H9 (cell line): ENCODE results near the gene FOXO6. TPM values are rescaled to one million over a fixed set of nuclear protein-coding genes. Genes with fewer than 3 reads are reported as not detected.
A peak's percentile ranks its signal among the peaks of the same experiment; 100 is the strongest.

Source experiments
- DNase-seq: peaks from one replicate; pipeline ENCODE4 v3.0.0-alpha.2; 2017
- H2AFZ ChIP-seq: one replicate; pipeline ENCODE4 v1.6.1; 2013; ENCODE audit warnings: mild to moderate bottlenecking, low read length, control low read depth, moderate library complexity
- H2AK5ac ChIP-seq: 2 replicates; pipeline ENCODE4 v1.6.1; 2013; ENCODE audit warnings: low read length, control low read depth, mixed read lengths; ENCODE audit not compliant: insufficient read length
- H2BK120ac ChIP-seq: one replicate; pipeline ENCODE4 v1.6.1; 2013; ENCODE audit warnings: low read depth, mild to moderate bottlenecking, low read length, control low read depth, inconsistent platforms; ENCODE audit not compliant: poor library complexity, severe bottlenecking
- H2BK12ac ChIP-seq: 2 replicates; pipeline ENCODE4 v1.6.1; 2013; ENCODE audit warnings: low read length, control low read depth, mixed read lengths, low read depth; ENCODE audit not compliant: insufficient read length
- H2BK15ac ChIP-seq: 2 replicates; pipeline ENCODE4 v1.6.1; 2013; ENCODE audit warnings: low read depth, low read length, control low read depth
- H2BK20ac ChIP-seq: one replicate; pipeline ENCODE4 v1.6.1; 2013; ENCODE audit warnings: low read depth, mild to moderate bottlenecking, low read length, control low read depth, inconsistent platforms; ENCODE audit not compliant: poor library complexity, severe bottlenecking
- H2BK5ac ChIP-seq: 2 replicates; pipeline ENCODE4 v1.6.1; 2013; ENCODE audit warnings: low read length, control low read depth, mixed read lengths; ENCODE audit not compliant: insufficient read length
- H3K14ac ChIP-seq: 2 replicates; pipeline ENCODE4 v1.6.1; 2013; ENCODE audit warnings: low read length, control low read depth; ENCODE audit not compliant: insufficient read depth
- H3K18ac ChIP-seq: 2 replicates; pipeline ENCODE4 v1.6.1; 2013; ENCODE audit warnings: low read depth, mild to moderate bottlenecking, mixed read lengths, low read length, control low read depth; ENCODE audit not compliant: insufficient read length
- H3K23ac ChIP-seq: 2 replicates; pipeline ENCODE4 v1.6.1; 2013; ENCODE audit warnings: low read length, control low read depth, mixed read lengths, low read depth; ENCODE audit not compliant: insufficient read length
- H3K23me2 ChIP-seq: 2 replicates; pipeline ENCODE4 v1.6.1; 2013; ENCODE audit warnings: low read depth, mild to moderate bottlenecking, mixed read lengths, low read length, control low read depth; ENCODE audit not compliant: insufficient read length, poor library complexity, severe bottlenecking
- H3K27ac ChIP-seq: 2 replicates; pipeline ENCODE4 v1.5.1; 2013; ENCODE audit warnings: low read length, control low read depth, mixed read lengths, low read depth; ENCODE audit not compliant: insufficient read length
- H3K27me3 ChIP-seq: 2 replicates; pipeline ENCODE4 v1.6.1; 2013; ENCODE audit warnings: low read length, control low read depth, inconsistent platforms; ENCODE audit not compliant: insufficient read depth
- H3K4ac ChIP-seq: 2 replicates; pipeline ENCODE4 v1.6.1; 2013; ENCODE audit warnings: low read depth, mild to moderate bottlenecking, control low read depth, inconsistent platforms, low read length, moderate library complexity
- H3K4me1 ChIP-seq: 2 replicates; pipeline ENCODE4 v1.6.1; 2013; ENCODE audit warnings: low read length, control low read depth, inconsistent platforms; ENCODE audit not compliant: insufficient read depth
- H3K4me2 ChIP-seq: 2 replicates; pipeline ENCODE4 v1.6.1; 2013; ENCODE audit warnings: low read length, control low read depth, mixed read lengths; ENCODE audit not compliant: insufficient read length, insufficient read depth
- H3K56ac ChIP-seq: 2 replicates; pipeline ENCODE4 v1.6.1; 2013; ENCODE audit warnings: low read depth, mild to moderate bottlenecking, mixed read lengths, low read length, control low read depth; ENCODE audit not compliant: insufficient read length
- H3K79me1 ChIP-seq: 2 replicates; pipeline ENCODE4 v1.6.1; 2013; ENCODE audit warnings: low read depth, mild to moderate bottlenecking, moderate library complexity, low read length, control low read depth, inconsistent platforms; ENCODE audit not compliant: insufficient read depth, poor library complexity, severe bottlenecking
- H3K79me2 ChIP-seq: 2 replicates; pipeline ENCODE4 v1.6.1; 2013; ENCODE audit warnings: low read length, control low read depth, inconsistent platforms; ENCODE audit not compliant: insufficient read depth
- H3K9ac ChIP-seq: 2 replicates; pipeline ENCODE4 v1.6.1; 2013; ENCODE audit warnings: low read length, control low read depth, mixed read lengths; ENCODE audit not compliant: insufficient read length; ENCODE audit errors: extremely low read depth
- H3K9me3 ChIP-seq: one replicate; pipeline ENCODE4 v1.6.1; 2013; ENCODE audit warnings: low read depth, low read length, inconsistent platforms; ENCODE audit not compliant: control insufficient read depth
- H3T11ph ChIP-seq: one replicate; pipeline ENCODE4 v1.6.1; 2013; ENCODE audit warnings: mild to moderate bottlenecking, low read length, control low read depth, inconsistent platforms
- H4K20me1 ChIP-seq: one replicate; pipeline ENCODE4 v1.6.1; 2013; ENCODE audit not compliant: control insufficient read depth, insufficient read length, insufficient read depth
- H4K5ac ChIP-seq: 2 replicates; pipeline ENCODE4 v1.6.1; 2013; ENCODE audit warnings: low read depth, mild to moderate bottlenecking, mixed read lengths, low read length, control low read depth; ENCODE audit not compliant: insufficient read length
- H4K8ac ChIP-seq: replicated peaks from 2 replicates; pipeline ENCODE4 v1.6.1; 2013; ENCODE audit warnings: low read length, control low read depth, mixed read lengths, low read depth; ENCODE audit not compliant: insufficient read length
- H4K91ac ChIP-seq: 2 replicates; pipeline ENCODE4 v1.6.1; 2013; ENCODE audit warnings: low read depth, mild to moderate bottlenecking, moderate library complexity, mixed read lengths, low read length, control low read depth; ENCODE audit not compliant: insufficient read length
- H3K27ac Mint-ChIP-seq, 3 experiments: 2 replicates in 2 of 3; 3 replicates in 1 of 3; pipeline ENCODE4 v1.8.0; 2020 to 2021; ENCODE audit warnings: mixed read lengths in 3 of 3, mild to moderate bottlenecking in 1 of 3, moderate library complexity in 1 of 3
- H3K27me3 Mint-ChIP-seq: 2 replicates; pipeline ENCODE4 v1.8.0; 2021; ENCODE audit warnings: low read depth, mild to moderate bottlenecking, moderate library complexity, mixed read lengths
- H3K36me3 Mint-ChIP-seq, 3 experiments: 2 replicates in 2 of 3; 3 replicates in 1 of 3; pipeline ENCODE4 v1.8.0; 2020 to 2021; ENCODE audit warnings: low read depth in 3 of 3, mixed read lengths in 3 of 3; ENCODE audit not compliant: insufficient read depth in 1 of 3
- H3K4me1 Mint-ChIP-seq, 2 experiments: 2 replicates each; pipeline ENCODE4 v1.8.0; 2020; ENCODE audit warnings: mixed read lengths in 2 of 2
- H3K4me3 Mint-ChIP-seq, 2 experiments: 2 replicates in 1 of 2; 3 replicates in 1 of 2; pipeline ENCODE4 v1.8.0; 2020 to 2021; ENCODE audit warnings: mild to moderate bottlenecking in 2 of 2, mixed read lengths in 2 of 2, moderate library complexity in 1 of 2
- H3K9me3 Mint-ChIP-seq, 2 experiments: 2 replicates in 1 of 2; 3 replicates in 1 of 2; pipeline ENCODE4 v1.8.0; 2020; ENCODE audit warnings: mild to moderate bottlenecking in 2 of 2, mixed read lengths in 2 of 2, moderate library complexity in 1 of 2
- CTCF ChIP-seq: fragments of 200-600 bp; sonication (generic); conservative IDR thresholded peaks from 3 replicates; pipeline ENCODE4 v1.8.0; 2021; ENCODE audit warnings: antibody characterized with exemption, mild to moderate bottlenecking
- WGBS: extraction: QIAGEN DNeasy Blood & Tissue Kit; methylation state at CpG from one replicate; pipeline ENCODE4 v1.1.7; 2013; ENCODE audit warnings: missing lambda C conversion rate, low lambda C conversion rate, mixed read lengths; ENCODE audit not compliant: insufficient read length; ENCODE audit errors: extremely low coverage; 5-methylcytosine and 5-hydroxymethylcytosine counted together
- total RNA-seq: library from RNA; stranded (reverse); gene quantifications from 2 replicates; pipeline ENCODE4 v1.2.1, GENCODE V29; 2021

Gene FOXO6
- total RNA-seq, 1 experiment from 2014 or later: 0.83 TPM

- H3K27ac ChIP-seq: no peak overlapping the region
- WGBS: no CpG with 5 or more reads among the region's 7 CpGs
- no peak overlapping the region for H2BK15ac ChIP-seq
- no peak overlapping the region for H2BK12ac ChIP-seq
- no peak overlapping the region for H2AK5ac ChIP-seq
- no peak overlapping the region for H3K18ac ChIP-seq
- H3K79me2 ChIP-seq: no peaks in the 10 kb centered on the region
- no peak overlapping the region for H3K4ac ChIP-seq
- H3K23ac ChIP-seq: no peak overlapping the region
- TF ChIP-seq CTCF: peak; percentile 85
- Mint-ChIP-seq H3K4me3 (no peak overlapping the region), H3K4me1 (peaks cover 8 to 10% of the 10 kb centered on the region in 2 experiments), H3K36me3 (no peaks in the 10 kb centered on the region), H3K9me3 (no peaks in the 10 kb centered on the region), H3K27me3 (peaks cover 2% of the 10 kb centered on the region; the same call in 1 of the 2 replicates), H3K27ac (no peak overlapping the region; a peak in 1 of 7 replicates)
- DNase-seq: peak; percentile 79
- H4K8ac ChIP-seq: no peak overlapping the region
- H3K9ac ChIP-seq: no peak overlapping the region
- no peaks in the 10 kb centered on the region for H3K23me2 ChIP-seq
- no peaks in the 10 kb centered on the region for H3K79me1 ChIP-seq
- no peak overlapping the region for H3T11ph ChIP-seq
- H4K20me1 ChIP-seq: no peaks in the 10 kb centered on the region
- H3K56ac ChIP-seq: no peak overlapping the region
- H3K4me1 ChIP-seq: peaks cover 2% of the 10 kb centered on the region; the same call in 1 of the 2 replicates
- H2BK5ac ChIP-seq: no peak overlapping the region
- no peak overlapping the region for H4K91ac ChIP-seq
- no peak overlapping the region for H2BK120ac ChIP-seq
- H3K14ac ChIP-seq: no peak overlapping the region
- no peaks in the 10 kb centered on the region for H3K27me3 ChIP-seq
- no peak overlapping the region for H2AFZ ChIP-seq
- no peak overlapping the region for H3K4me2 ChIP-seq
- H3K9me3 ChIP-seq: no peaks in the 10 kb centered on the region
- H2BK20ac ChIP-seq: no peak overlapping the region
- no peak overlapping the region for H4K5ac ChIP-seq
These were observed 38.4 kb upstream of the FOXO6 start for GRCh38 chr1:41322835-41323234.
